ENCODE data around the gene IL17A. TPM values are rescaled to one million over a fixed set of nuclear protein-coding genes. Genes with fewer than 3 reads are reported as not detected.

Gene IL17A
- not detected in 2 replicates for polyA plus RNA-seq (2011; rRNA removed)
- not detected in 2 replicates for polyA minus RNA-seq (2011; rRNA and poly(A)+ RNA removed)

GRCh38 chr6:52186075-52186474 lies at the start of gene IL17A:
Gene IL17A (plus strand): TSS chr6:52186375. CDS start chr6:52186432, 57 bp downstream.
- no peaks in the 10 kb centered on the region for H3K36me3 ChIP-seq (ENCODE audit: control insufficient read depth, insufficient read depth, low read length)
- ChIA-PET CTCF (no interaction called here), POLR2A (no interaction called here)
- no peak for TF ChIP-seq CTCF (IDR thresholded peaks at IDR 0.05; ENCODE audit: insufficient read depth, low read depth, low read length)
- no peak for DNase-seq (ENCODE audit: low read depth)
- no peak within 1 kb of the TSS for H3K4me3 ChIP-seq (ENCODE audit: low read depth, low read length)
- H3K27me3 ChIP-seq (ENCODE audit: control insufficient read depth, insufficient read depth, low read length): no peaks in the 10 kb centered on the region; the same call in none of the 2 replicates

- CTCF ChIA-PET: no interaction called here
- no peak for DNase-seq (ENCODE audit: low read depth)
- peaks cover 1% of the 10 kb centered on the region; the same call in 1 of the 2 replicates for H3K27me3 ChIP-seq (ENCODE audit: control insufficient read depth, insufficient read depth, low read length)
- POLR2A ChIA-PET: no interaction called here
- TF ChIP-seq CTCF (IDR thresholded peaks at IDR 0.05; ENCODE audit: insufficient read depth, low read depth, low read length): no peak
- no peak overlapping the region for H3K4me3 ChIP-seq (ENCODE audit: low read depth, low read length)
- no peaks in the 10 kb centered on the region for H3K36me3 ChIP-seq (ENCODE audit: control insufficient read depth, insufficient read depth, low read length)
Observed at GRCh38 chr6:52136934-52137467, 49.2 kb upstream of the IL17A start.

GRCh38 chr6:52138284-52138683 lies 47.9 kb upstream of the IL17A start:
- DNase-seq (ENCODE audit: low read depth): no peak
- ChIA-PET POLR2A (no interaction called here), CTCF (no interaction called here)
- TF ChIP-seq CTCF (IDR thresholded peaks at IDR 0.05; ENCODE audit: insufficient read depth, low read depth, low read length): no peak
- no peak overlapping the region for H3K4me3 ChIP-seq (ENCODE audit: low read depth, low read length)
- H3K36me3 ChIP-seq (ENCODE audit: control insufficient read depth, insufficient read depth, low read length): no peaks in the 10 kb centered on the region
- peaks cover 1% of the 10 kb centered on the region; the same call in 1 of the 2 replicates for H3K27me3 ChIP-seq (ENCODE audit: control insufficient read depth, insufficient read depth, low read length)

GRCh38 chr6:52139985-52140680 lies 46.0 kb upstream of the IL17A start:
- CTCF ChIA-PET: no interaction called here
- Histone ChIP-seq H3K27me3 (ENCODE audit: control insufficient read depth, insufficient read depth, low read length) (peaks cover 1% of the 10 kb centered on the region), H3K36me3 (ENCODE audit: control insufficient read depth, insufficient read depth, low read length) (no peaks in the 10 kb centered on the region), H3K4me3 (ENCODE audit: low read depth, low read length) (no peak overlapping the region)
- DNase-seq (ENCODE audit: low read depth): no peak
- POLR2A ChIA-PET: no interaction called here
- no peak for TF ChIP-seq CTCF (IDR thresholded peaks at IDR 0.05; ENCODE audit: insufficient read depth, low read depth, low read length)

- ChIA-PET CTCF (no interaction called here), POLR2A (no interaction called here)
- no peak for TF ChIP-seq CTCF (IDR thresholded peaks at IDR 0.05; ENCODE audit: insufficient read depth, low read depth, low read length)
- no peaks in the 10 kb centered on the region for H3K36me3 ChIP-seq (ENCODE audit: control insufficient read depth, insufficient read depth, low read length)
- H3K4me3 ChIP-seq (ENCODE audit: low read depth, low read length): no peak overlapping the region
- DNase-seq (ENCODE audit: low read depth): no peak
- H3K27me3 ChIP-seq (ENCODE audit: control insufficient read depth, insufficient read depth, low read length): peaks cover 1% of the 10 kb centered on the region
Observed at GRCh38 chr6:52141596-52141995, 44.6 kb upstream of the IL17A start.
